Hepatocyte (in vitro differentiated cells): Measurements from ENCODE around the gene RERG. TPM values are rescaled to one million over a fixed set of nuclear protein-coding genes. Genes with fewer than 3 reads are reported as not detected.

Experiments
- DNase-seq: peaks from one replicate; pipeline ENCODE4 v3.0.0-alpha.2; 2016; ENCODE audit warnings: low spot score
- H2AFZ ChIP-seq: fragments of 200-600 bp; sonication (generic); 2 replicates; pipeline ENCODE4 v1.6.0; 2016; ENCODE audit warnings: antibody characterized with exemption, mild to moderate bottlenecking
- H3K27ac ChIP-seq: fragments of 200-600 bp; sonication (generic); 2 replicates; pipeline ENCODE4 v1.5.1; 2016; ENCODE audit warnings: mild to moderate bottlenecking
- H3K27me3 ChIP-seq: fragments of 200-600 bp; sonication (generic); 2 replicates; pipeline ENCODE4 v1.6.1; 2016
- H3K36me3 ChIP-seq: fragments of 200-600 bp; sonication (generic); replicated peaks from 2 replicates; pipeline ENCODE4 v1.5.1; 2016; ENCODE audit warnings: low read depth; ENCODE audit not compliant: insufficient read depth
- H3K4me1 ChIP-seq: fragments of 200-600 bp; sonication (generic); 2 replicates; pipeline ENCODE4 v1.5.1; 2016; ENCODE audit warnings: mild to moderate bottlenecking, moderate library complexity; ENCODE audit not compliant: insufficient read depth
- H3K4me2 ChIP-seq: fragments of 200-600 bp; sonication (generic); 2 replicates; pipeline ENCODE4 v1.6.0; 2016
- H3K4me3 ChIP-seq: fragments of 200-600 bp; sonication (generic); 2 replicates; pipeline ENCODE4 v1.5.1; 2016; ENCODE audit warnings: mild to moderate bottlenecking
- H3K79me2 ChIP-seq: fragments of 200-600 bp; sonication (generic); 2 replicates; pipeline ENCODE4 v1.6.0; 2017; ENCODE audit warnings: mild to moderate bottlenecking
- H3K9me2 ChIP-seq: fragments of 200-600 bp; sonication (generic); replicated peaks from 2 replicates; pipeline ENCODE4 v1.6.0; 2017; ENCODE audit warnings: mild to moderate bottlenecking; ENCODE audit not compliant: insufficient read depth
- H3K9me3 ChIP-seq: fragments of 200-600 bp; sonication (generic); 2 replicates; pipeline ENCODE4 v1.5.1; 2016; ENCODE audit warnings: low read depth, mild to moderate bottlenecking
- H4K20me1 ChIP-seq: fragments of 200-600 bp; sonication (generic); 2 replicates; pipeline ENCODE4 v1.6.0; 2016; ENCODE audit warnings: mild to moderate bottlenecking; ENCODE audit not compliant: insufficient read depth, poor library complexity, severe bottlenecking
- EZH2 ChIP-seq: fragments of 200-600 bp; sonication (generic); IDR thresholded peaks from 2 replicates; pipeline ENCODE4 v1.6.1; 2016; ENCODE audit warnings: antibody characterized with exemption, mild to moderate bottlenecking, borderline replicate concordance
- EZH2phosphoT487 ChIP-seq: fragments of 200-600 bp; sonication (generic); IDR thresholded peaks from one replicate; pipeline ENCODE4 v1.6.1; 2018; ENCODE audit warnings: antibody characterized with exemption, mild to moderate bottlenecking, low read depth, moderate library complexity; ENCODE audit not compliant: unreplicated experiment, severe bottlenecking
- WGBS: methylation state at CpG from one replicate; pipeline ENCODE4 v1.1.6; 2016; ENCODE audit warnings: low lambda C conversion rate; ENCODE audit errors: missing lambda C conversion rate; 5-methylcytosine and 5-hydroxymethylcytosine counted together
- polyA plus RNA-seq: library from polyadenylated mRNA; unstranded; fragments of >200 nt; fragmentation: Nextera tagmentation; extraction: Ambion mirVana; gene quantifications from 2 replicates; pipeline ENCODE4 v1.2.1, GENCODE V29; 2016
- total RNA-seq: library from RNA; depleted of rRNA; stranded (reverse); fragments of >200 nt; gene quantifications from 2 replicates; pipeline ENCODE4 v1.2.3, GENCODE V29; 2014
- TF ChIP-seq, protein P1 (sequence below): fragments of 200-600 bp; sonication (generic); IDR thresholded peaks from 2 replicates; pipeline ENCODE4 v1.5.1; 2016; ENCODE audit warnings: antibody characterized with exemption, mild to moderate bottlenecking; ENCODE audit not compliant: poor library complexity

RERG gene
- total and polyA plus RNA-seq, 2 experiments from 2014 or later: 1.3 to 7.9 TPM

DNA sequence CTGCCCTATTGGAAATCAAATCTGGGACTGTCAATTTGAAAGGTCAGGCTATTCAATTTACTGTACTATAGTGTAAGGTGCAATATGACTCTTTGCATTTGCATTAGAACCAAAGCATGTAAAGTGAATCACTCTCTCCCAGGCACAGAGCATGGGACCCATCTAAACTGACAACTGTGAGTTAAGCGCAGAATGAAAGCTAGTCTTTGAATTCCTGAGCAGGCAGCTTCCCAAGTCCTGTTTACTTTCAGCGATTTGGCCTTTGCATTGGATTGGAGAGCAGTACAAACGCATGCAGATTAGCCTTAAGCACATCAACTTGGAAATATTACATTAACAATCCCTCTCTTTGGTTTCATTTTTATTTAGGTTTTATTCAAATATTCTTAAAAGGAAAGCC, 74.6 kb downstream of the RERG start:
- Histone ChIP-seq H3K9me2 (no peaks in the 10 kb centered on the region), H3K4me3 (no peak overlapping the region), H4K20me1 (no peaks in the 10 kb centered on the region), H3K27me3 (no peaks in the 10 kb centered on the region), H3K9me3 (no peaks in the 10 kb centered on the region), H2AFZ (no peak overlapping the region), H3K4me2 (peak overlapping the region; percentile 49), H3K36me3 (no peaks in the 10 kb centered on the region), H3K79me2 (no peaks in the 10 kb centered on the region), H3K4me1 (peaks cover 5% of the 10 kb centered on the region), H3K27ac (peak overlapping the region; percentile 33)
- DNase-seq: peak; percentile 37
- TF ChIP-seq EZH2phosphoT487 (no peak), EZH2 (no peak)
- TF ChIP-seq, protein P1, sequence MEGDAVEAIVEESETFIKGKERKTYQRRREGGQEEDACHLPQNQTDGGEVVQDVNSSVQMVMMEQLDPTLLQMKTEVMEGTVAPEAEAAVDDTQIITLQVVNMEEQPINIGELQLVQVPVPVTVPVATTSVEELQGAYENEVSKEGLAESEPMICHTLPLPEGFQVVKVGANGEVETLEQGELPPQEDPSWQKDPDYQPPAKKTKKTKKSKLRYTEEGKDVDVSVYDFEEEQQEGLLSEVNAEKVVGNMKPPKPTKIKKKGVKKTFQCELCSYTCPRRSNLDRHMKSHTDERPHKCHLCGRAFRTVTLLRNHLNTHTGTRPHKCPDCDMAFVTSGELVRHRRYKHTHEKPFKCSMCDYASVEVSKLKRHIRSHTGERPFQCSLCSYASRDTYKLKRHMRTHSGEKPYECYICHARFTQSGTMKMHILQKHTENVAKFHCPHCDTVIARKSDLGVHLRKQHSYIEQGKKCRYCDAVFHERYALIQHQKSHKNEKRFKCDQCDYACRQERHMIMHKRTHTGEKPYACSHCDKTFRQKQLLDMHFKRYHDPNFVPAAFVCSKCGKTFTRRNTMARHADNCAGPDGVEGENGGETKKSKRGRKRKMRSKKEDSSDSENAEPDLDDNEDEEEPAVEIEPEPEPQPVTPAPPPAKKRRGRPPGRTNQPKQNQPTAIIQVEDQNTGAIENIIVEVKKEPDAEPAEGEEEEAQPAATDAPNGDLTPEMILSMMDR: no peak
- WGBS: 8% methylated on average over 3 of the region's 3 CpGs

DNA sequence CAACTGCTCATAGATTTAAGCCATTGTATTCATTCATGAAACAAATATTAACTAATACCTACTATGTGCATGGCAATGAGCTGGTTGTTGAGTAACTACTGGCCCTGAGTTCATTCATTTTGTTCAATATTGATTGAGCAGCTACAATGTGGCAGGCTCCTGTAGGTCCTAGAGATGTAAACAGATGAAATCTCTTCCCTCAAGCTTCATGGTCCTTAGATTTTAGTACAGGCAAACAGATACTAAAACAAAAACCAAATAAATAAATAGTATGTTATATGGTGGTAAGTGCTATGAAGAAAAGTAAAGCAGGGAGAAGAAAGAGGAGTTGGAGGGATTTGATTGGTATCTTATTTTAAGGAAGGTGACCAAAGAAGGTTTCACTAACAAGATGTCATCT, 77.8 kb downstream of the RERG start:
- no peak overlapping the region for H2AFZ ChIP-seq
- no peak for TF ChIP-seq EZH2phosphoT487
- TF ChIP-seq, protein P1: no peak
- no peak for TF ChIP-seq EZH2
- no peaks in the 10 kb centered on the region for H3K27me3 ChIP-seq

DNA sequence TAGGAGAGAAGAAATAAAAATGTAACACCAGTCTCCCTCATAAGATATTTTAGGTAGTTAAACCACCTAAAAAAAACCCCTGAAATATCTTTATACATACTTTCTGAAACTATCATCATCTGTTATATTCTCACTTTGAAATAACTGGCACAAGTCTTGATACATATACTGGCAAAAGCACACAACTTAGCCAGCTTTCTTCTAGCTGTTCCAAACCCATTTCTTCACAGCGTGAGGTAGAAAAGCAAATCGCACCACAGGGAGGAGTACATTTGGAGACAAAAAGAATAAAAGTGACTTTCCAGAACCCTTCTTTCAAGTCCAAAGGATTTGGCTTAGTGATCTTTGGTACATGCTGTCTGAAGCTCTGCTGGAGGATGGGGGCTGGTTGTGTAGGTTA, 78.5 kb downstream of the RERG start:
- H3K27ac ChIP-seq: no peak overlapping the region
- no peak overlapping the region for H2AFZ ChIP-seq
- H3K9me3 ChIP-seq: no peaks in the 10 kb centered on the region
- H3K36me3 ChIP-seq: no peaks in the 10 kb centered on the region
- H3K9me2 ChIP-seq: no peaks in the 10 kb centered on the region
- H3K27me3 ChIP-seq: no peaks in the 10 kb centered on the region
- H3K4me1 ChIP-seq: peaks cover 5% of the 10 kb centered on the region
- no peaks in the 10 kb centered on the region for H3K79me2 ChIP-seq
- H3K4me2 ChIP-seq: no peak overlapping the region
- TF ChIP-seq, protein P1: no peak
- TF ChIP-seq EZH2 (no peak), EZH2phosphoT487 (no peak)
- no peak for DNase-seq
- H3K4me3 ChIP-seq: no peak overlapping the region
- no peaks in the 10 kb centered on the region for H4K20me1 ChIP-seq
- WGBS: 91% methylated on average over 2 of the region's 2 CpGs

More for the DNA sequence above, 77.8 kb downstream of the RERG start:
- peaks cover 5% of the 10 kb centered on the region for H3K4me1 ChIP-seq
- H3K36me3 ChIP-seq: no peaks in the 10 kb centered on the region
- no peak overlapping the region for H3K4me2 ChIP-seq
- no peaks in the 10 kb centered on the region for H4K20me1 ChIP-seq
- no peak for DNase-seq
- H3K9me3 ChIP-seq: no peaks in the 10 kb centered on the region
- H3K9me2 ChIP-seq: no peaks in the 10 kb centered on the region
- H3K4me3 ChIP-seq: no peak overlapping the region
- no peak overlapping the region for H3K27ac ChIP-seq
- H3K79me2 ChIP-seq: no peaks in the 10 kb centered on the region

DNA sequence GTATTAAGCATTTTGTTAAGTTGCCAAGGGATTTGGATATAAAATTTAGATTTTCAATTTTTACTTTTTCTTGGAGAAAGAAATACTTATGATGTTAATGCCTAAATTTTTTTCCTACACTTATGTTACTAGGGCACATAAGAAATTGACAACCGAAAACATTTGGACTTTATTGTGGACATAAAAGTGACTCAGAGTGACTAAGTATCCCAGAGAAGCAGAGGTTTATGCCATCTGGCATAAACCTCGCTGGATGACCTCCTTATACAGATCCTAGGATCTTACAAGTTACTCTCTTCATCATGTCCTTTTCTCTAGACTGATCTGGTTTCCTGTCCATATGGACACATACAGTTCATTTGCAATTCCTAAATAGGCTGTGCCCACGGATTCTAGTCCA, 89.8 kb downstream of the RERG start:
- Histone ChIP-seq H3K4me1 (no peaks in the 10 kb centered on the region), H3K27ac (no peak overlapping the region), H3K9me3 (no peaks in the 10 kb centered on the region), H3K4me2 (no peak overlapping the region), H4K20me1 (no peaks in the 10 kb centered on the region), H2AFZ (no peak overlapping the region), H3K36me3 (no peaks in the 10 kb centered on the region), H3K27me3 (no peaks in the 10 kb centered on the region), H3K4me3 (no peak overlapping the region), H3K79me2 (no peaks in the 10 kb centered on the region), H3K9me2 (no peaks in the 10 kb centered on the region)
- 63% methylated on average over 3 of the region's 3 CpGs for WGBS
- DNase-seq: no peak
- TF ChIP-seq EZH2phosphoT487: no peak
- TF ChIP-seq, protein P1: no peak
